ENCODE data around the gene RIC8B.

DNA sequence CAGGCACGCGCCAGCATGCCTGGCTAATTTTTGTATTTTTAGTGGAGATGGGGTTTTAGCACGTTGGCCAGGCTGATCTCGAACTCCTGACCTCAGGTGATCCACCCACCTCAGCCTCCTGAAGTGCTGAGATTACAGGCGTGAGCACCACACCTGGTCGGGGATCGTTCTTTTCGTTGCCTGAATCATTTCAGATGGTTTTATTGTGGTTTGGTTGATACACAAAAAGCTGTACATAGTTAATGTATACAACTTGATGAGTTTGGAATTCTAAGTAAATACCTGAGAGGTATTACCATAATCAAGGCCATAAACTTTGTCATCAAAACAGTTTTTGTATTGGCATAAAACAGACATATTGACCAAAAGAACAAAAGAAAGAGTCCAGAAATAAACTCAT is 63.3 kb downstream of the RIC8B start:
- TF ChIP-seq, protein P1, sequence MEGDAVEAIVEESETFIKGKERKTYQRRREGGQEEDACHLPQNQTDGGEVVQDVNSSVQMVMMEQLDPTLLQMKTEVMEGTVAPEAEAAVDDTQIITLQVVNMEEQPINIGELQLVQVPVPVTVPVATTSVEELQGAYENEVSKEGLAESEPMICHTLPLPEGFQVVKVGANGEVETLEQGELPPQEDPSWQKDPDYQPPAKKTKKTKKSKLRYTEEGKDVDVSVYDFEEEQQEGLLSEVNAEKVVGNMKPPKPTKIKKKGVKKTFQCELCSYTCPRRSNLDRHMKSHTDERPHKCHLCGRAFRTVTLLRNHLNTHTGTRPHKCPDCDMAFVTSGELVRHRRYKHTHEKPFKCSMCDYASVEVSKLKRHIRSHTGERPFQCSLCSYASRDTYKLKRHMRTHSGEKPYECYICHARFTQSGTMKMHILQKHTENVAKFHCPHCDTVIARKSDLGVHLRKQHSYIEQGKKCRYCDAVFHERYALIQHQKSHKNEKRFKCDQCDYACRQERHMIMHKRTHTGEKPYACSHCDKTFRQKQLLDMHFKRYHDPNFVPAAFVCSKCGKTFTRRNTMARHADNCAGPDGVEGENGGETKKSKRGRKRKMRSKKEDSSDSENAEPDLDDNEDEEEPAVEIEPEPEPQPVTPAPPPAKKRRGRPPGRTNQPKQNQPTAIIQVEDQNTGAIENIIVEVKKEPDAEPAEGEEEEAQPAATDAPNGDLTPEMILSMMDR (IDR thresholded peaks at IDR 0.05) = no peak
- TF ChIP-seq POLR2AphosphoS5 (IDR thresholded peaks at IDR 0.05) = no peak
- TF ChIP-seq POLR2A (IDR thresholded peaks at IDR 0.05) = no peak
- TF ChIP-seq EP300 (IDR thresholded peaks at IDR 0.05) = no peak
